Kasumi-1 (cell line): Measurements from ENCODE around the gene SAMD13.

Experiments
- DNase-seq, 2 experiments: peaks; one replicate each; lab custom pipeline; 2025; lab: John Stamatoyannopoulos, UW

Gene SAMD13, protein sequence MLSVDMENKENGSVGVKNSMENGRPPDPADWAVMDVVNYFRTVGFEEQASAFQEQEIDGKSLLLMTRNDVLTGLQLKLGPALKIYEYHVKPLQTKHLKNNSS

DNA sequence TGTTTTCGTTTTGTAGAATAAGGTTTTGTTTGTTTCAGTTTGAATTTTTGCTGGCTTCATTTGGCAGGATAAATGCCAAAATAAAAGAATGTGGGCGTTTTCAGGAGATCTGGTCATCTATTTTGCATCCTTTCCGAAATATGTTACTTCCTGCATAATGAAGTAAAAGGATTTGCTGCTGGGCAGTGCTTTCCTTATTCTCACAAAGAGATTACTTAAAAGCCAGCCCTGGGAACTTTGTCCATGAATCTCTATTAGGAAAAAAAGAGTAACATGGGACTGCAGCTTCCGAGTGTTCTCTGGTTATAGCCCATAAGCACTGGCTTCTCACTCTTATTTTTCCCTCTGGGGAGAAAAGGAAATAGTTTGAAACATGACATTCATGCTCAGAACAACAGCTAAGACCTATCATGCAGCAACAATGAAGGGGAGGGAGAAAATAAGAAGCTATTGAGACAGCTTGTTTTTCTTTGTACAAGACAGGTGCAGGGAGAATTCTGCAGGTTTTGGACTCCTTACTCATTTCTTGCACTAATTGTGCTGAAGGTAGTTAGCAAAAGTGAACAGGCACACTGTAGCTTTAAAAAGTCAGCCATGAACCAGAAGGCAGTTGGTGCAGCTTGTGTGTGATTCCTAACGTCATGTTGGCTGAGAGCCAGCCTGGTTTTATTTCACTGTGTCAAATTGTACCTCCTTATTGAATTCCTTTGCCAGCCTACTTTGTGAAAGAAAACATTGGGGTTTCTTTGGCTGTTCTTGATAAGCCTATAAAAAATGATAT is at the start of gene SAMD13:
SAMD13 (plus strand) TSS at position 705 of the 781 bp plus-strand sequence. CDS start 1,527 bp downstream, outside the sequence.
- peak; percentile 70 to 76 for DNase-seq

DNA sequence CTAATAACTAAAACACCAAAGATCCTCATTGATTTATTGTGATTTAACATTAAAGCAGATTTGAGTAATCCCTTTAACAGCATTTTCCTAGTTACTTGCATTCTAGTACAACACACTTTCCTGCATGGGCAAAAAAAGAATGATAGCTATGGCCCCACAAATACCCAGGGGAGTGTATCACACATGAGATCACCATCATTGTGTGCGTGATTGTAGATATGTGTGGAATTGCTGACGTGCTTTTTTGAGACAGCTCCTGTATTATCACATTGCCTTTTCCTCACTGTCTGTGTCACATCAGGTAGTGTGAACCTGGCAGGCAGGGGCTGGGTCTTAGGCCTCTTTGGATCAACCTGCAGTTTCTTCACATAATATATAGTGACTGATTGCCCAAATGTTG is 48.5 kb upstream of the SAMD13 start:
- no peak for DNase-seq

DNA sequence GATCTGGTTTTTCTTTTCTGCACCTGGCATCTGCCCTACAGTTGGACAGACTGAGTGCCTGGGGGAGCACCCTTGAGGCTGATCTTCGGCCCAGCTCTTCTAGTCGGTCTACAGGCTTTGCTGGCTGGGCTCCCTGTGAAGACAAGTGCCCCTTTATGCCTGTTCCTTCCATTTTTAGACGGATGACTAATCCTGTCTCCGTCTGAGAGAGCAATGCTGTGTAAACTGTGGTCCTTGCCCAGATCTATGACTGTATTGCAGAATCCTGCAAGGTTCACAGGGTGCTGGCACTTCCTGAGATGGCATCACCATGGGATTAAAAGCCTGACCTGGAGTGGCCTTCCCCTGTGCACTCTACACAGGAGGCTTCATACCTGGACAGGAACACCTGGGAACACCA is 47.6 kb upstream of the SAMD13 start:
- DNase-seq: peak; percentile 10 to 23

DNA sequence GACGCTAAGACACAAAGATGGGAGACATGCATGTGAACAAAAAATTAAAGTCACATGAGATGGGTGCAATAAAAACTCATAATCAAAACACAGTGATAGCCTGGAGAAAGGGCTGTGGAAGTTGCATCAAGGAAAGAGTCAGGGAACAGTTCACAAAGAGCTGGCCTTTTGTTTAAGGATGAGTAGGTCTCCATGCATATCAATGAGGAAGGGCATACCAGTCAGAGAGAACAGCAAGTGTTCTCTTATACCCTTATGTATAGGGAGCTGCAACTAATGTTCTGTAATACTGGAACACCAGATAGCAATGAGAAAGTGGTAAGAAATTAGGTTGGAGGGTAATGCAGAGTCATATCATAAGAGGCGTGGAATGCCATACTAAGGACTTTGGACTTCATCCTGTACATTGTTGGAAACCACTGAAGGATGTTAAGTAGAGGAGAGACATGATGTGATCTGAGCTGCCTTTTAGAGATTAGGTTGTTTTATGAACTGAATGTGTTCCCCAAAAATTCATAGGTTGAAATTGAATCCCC is 46.7 kb upstream of the SAMD13 start:
- no peak for DNase-seq

DNA sequence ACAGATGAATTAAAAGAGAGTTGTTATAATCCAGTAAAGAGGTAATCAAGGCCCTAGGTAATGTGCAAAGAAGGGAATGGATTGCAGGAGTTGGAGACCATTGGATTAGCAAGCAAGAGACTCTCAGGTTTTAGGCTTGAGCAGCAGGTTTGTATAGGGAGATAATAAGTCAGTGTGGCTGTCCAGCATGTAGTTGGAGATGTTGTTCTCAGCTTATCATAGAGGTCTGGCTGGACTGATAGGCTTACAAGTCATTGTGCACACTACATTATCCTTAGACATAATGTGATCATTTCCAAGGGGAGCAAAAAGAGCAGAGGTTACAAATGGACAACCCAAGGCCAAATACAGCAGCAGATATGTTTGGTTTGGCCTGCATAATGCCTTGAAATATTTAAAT is 45.9 kb upstream of the SAMD13 start:
- no peak for DNase-seq

DNA sequence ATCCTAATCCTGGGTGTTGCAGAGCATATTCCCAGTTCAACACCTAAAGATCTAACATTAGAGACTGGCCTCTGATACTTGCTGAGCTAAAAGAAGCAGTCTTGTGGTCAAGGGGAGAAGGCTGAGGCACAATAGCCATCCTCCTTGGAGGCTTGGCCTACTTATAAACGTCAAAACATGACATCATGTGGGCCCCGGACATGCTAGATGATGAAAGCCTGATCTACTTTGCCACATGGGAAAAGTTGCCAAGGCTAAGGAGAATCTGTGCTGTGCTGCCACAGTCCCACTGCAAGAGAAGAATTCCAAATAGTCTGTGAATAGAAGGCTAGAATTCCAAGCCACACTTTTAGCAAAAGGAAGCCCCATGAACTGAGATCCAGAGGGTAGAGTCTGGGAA is 43.9 kb upstream of the SAMD13 start:
- DNase-seq: no peak

DNA sequence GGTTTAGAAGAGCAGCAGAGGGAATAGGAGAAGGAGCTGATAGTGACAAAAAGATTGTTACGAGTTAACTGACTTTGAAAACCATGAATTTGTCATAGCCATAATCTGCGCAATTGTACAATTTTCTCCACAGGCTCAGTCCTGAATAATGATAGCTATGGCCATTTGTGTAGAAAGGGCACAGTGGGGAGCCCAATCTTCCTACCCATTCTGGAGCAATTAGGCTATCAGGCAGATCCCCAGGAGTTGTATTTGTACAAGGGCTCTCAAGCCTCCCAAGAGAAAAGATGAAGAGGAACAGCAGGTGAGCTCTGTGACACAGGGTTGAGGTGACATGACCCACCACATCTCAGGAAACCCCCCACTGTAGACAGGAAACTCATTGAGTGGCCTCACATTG is 42.1 kb upstream of the SAMD13 start:
- no peak for DNase-seq

DNA sequence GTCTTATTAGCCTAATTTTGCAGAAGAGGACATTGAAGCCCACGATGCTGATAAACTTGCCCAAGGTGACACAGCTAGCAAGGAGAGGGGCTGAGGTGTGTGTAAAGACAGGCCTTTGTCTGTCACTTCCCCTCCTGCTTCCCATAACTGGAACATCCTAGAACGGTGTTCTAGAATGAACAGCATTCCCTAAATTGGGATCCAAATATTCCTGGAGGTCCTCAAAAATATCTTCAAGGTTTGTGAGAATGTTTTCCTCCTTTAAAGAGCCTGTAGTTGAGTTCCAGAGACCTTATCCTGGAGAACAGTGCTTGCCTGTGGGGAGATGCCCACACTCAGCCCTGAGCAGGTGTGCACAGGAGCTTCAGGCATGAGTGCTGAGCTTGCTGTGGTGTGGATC is 41.5 kb upstream of the SAMD13 start:
- no peak for DNase-seq

DNA sequence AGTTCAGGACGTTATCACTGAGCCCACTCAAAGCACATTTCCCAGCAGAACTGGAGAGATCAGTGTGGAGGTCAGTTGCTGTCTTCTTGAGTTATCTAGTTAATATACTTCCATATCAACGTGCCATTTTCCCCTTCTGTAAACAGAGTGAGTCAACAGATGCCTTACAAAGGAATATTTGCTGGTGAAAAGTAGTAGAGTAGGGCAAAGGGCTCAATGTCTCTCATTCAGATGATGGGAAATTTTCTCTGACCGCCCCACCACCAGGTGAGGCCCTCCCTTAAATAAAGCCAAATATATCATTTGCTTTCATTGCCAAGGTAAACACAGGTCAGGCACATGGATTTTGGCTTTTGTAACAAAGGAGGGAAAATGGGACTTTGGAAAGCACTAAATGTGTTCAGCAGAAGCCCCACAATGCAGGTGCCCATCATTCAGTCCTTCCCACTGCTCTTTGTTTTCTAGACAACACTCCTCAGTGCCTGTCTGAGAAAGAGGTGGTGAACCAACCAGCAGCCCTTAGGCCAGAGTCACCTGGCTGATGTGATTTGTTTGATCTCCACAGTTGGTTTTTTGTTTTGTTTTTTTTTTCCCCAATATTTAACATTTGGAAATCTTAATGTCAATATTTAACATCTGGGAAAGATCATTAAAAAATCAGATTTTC is 40.5 kb upstream of the SAMD13 start:
- no peak for DNase-seq

DNA sequence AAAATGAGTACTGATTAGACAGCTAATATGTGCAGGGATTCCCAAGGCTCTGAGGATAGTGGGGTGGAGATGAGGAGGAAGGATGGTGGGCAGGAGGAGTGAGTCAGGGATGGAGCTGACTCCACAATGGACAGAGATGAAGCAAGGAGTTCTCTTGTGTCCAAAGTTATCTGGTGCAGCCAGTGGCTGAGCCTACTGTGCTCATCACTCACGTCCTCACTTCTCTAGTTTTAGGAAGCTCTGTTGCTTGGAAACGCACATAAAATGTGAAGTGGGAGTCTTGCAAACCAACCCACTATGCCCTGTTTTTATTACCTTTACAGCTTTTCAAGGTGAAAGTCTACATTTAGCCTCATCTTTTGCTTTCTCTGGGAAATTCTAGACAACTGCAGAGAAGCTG is 36.5 kb upstream of the SAMD13 start:
- no peak for DNase-seq

DNA sequence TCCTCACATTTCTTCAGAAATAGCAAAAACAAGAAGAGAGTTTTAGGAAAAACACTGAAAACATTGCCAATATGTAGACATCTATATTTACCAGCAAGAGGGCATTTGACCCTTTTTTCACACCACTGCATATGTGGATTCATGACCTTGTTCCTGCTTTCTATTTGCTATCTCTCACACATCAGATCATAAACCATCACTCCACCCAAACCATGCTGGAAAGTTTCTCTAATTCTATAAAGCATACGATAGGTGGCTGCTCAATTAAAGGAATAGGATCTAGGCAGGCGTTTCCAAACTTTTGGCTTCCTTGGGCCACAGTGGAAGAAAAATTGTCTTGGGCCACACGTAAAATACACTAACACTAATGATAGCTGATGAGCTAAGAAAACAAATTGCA is 35.6 kb upstream of the SAMD13 start:
- DNase-seq: no peak

DNA sequence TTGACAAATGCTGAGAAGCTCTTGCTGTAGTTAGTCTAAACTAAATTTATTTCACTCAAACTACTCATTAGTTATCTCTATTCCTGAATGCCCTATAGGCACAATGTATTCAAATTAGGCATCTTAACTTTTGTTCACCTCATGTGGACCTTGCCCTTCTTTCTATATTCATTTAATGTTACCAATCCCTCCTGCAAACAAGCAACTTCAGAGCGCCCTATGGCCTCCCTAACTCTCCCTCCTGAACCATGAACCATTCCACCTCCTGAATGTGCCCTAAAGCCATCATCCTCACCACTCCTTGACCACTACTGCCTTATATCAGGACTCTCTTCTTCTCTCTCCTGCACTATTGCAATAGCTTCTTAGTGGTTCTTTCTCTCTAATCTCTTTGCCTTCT is 34.8 kb upstream of the SAMD13 start:
- DNase-seq: no peak

DNA sequence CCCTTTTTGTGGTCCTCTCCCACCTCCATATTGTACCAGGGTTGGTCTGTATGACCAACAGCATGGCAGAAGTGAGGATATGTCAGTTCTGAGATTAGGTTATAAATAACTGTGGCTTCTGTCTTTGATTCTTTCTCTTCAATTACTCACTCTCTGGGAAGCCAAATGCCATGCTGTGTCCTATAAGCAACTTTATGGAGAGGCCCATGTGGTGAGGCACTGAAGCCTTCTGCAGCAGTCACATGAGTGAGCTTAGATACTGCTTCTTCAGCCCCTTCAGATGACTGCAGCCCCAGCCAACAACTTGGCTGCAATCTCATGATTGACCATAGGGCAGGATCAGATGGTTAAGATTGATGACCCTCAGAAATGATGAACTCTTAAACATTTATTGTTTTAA is 34.0 kb upstream of the SAMD13 start:
- no peak for DNase-seq

DNA sequence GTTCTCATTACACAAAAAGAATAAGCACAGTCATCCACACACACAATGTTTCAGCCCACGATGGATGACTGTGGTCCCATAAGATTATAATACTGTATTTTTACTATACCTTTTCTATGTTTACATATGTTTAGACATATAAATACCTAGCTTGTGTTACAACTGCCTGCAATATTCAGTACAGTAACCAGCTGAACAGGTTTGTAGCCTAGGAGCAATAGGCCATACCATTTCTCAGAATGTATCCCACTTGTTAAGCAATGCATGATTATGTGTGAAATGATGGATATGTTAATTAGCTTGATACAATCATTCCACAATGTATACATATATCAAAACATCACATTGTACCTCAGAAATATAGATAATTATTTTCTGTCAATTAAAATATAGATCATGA is 33.2 kb upstream of the SAMD13 start:
- no peak for DNase-seq

DNA sequence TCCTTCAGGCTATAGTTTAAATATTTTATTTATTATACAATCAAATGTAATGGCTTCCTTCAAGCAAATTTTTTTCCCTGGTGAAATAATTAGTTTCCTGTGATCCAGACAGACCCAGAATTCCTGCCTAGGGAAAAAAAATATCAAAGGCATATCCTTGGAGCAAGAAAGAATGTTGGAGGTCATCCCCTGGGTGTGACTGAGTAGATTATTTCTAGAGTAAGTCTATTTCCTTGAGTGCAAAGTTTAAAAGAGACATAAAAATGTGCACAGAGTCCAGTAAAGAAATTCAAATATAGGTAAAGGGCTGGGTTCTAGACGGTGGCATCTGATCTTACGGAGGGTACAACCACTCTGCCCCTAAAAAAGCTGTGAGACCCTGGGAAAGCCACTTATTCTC is 32.2 kb upstream of the SAMD13 start:
- no peak for DNase-seq

DNA sequence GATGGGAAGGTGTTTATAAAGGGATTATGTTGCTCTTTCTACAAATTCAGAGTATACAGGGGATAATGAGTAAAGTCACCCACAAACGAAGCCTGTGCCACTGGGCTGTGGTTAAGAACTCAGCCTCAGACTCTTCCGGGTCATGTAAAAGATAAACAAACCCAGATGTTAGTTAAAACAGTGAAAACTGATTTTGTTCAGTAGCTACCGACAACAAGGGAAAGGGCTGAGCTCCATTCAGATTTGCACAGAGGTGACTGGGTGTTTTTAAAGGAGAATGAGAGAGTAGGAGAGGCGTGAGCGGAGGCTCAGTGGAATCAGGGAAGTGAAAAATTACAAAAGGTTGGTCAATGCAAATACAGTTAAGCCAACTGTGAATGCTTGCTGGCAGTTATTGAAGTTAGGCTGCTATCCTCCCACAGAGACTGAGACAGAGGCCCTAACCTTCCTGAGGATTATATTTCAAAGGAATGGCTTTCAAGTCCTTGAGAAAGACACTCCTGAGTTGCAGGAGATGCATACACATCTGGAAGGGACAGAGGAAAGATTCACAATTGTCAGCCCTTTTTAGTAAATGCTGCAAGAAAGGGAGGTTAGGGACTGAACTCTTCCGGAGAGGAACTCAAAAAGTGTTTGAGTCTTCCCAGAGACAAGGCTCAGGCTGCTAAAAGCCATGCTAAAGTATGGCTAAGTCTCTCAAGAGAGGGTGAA is 29.9 kb upstream of the SAMD13 start:
- DNase-seq: peak; percentile 74 to 80

DNA sequence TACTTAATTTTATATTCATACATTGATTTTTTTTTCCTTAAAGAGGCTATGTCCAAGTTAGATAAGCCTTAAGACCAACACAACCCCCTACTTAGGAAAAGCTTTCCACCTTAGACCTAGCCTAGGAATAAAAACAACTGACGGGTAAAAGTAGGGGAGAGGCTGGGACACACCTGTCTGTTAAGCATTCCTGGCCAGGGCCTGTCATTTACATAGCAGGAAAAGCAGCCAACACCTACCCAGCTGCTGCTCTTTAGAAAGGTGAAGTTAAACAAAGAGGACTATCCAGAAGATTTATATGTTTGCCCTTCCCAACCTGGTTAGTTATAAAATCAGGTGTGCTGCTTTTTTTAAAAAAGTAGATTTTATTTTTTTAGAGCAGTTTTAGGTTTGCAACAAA is 29.1 kb upstream of the SAMD13 start:
- DNase-seq: no peak

DNA sequence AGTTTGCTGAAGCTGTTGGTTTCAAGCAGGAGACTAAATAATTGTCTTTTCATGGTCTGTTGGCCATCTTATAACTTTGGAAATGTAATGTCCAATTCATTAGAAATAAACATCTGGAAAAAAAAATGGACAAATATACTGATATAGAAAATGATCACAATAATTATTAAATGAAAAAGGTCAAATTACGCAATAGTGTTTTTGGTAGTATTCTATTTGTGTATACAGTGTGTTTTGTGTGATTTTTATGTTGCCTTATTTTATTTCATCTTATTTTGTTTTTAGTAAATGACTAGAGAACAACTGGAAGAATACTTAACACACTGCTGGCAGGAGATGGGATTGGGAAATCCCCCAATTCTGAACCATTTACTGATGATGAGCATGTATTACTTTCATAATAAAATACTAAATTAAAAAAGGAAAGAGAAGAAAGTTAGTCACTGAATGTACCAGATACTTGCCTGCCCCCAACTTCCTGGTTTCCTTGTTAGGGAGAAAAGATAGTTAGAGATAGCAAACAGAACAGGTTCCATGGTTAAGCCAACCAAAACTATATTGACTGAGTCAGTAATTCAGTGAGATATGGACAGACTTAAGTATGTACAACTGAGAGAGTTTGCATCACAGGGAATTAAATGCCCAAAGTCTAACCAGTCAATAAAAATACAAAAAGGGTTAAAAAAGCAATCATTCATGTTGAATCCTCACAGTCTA is 24.0 kb upstream of the SAMD13 start:
- DNase-seq: peak; percentile 8 to 17

DNA sequence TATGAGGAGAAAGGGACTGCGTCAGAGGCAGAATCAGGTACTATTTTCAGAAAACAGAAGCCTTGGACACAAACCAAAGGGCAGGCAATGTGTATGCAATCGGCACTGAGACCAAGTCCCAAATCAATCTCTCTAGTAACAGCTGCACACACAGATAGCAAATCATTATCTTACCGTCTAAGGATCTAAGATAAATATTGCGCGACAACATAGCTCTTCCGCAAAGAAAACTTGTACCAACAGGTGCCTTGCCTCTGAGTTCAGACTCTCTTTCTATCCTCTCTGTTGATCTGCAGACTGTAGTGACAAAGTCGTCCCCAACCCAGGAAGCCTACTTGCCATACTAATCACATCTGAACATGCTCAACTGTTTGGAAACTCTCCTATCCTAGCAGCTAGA is 22.6 kb upstream of the SAMD13 start:
- DNase-seq: no peak

DNA sequence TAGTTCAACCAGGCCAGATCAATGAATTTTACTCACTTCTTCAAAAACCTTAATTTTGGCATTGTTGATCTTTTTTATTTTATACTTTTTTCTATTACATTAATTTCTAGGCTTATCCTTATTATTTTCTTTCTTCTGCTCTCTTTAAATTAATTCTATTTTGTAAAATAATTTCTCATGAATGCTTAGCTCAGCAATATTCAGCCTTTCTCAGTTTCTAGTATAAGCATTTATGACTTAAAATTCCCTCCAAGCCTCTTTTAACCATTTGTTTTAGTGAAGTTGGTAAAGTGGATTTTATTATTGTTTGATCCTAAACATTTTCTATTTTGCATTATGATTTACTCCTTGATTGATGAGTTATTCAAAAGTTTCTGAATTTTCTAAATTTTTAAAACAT is 20.6 kb upstream of the SAMD13 start:
- no peak for DNase-seq

DNA sequence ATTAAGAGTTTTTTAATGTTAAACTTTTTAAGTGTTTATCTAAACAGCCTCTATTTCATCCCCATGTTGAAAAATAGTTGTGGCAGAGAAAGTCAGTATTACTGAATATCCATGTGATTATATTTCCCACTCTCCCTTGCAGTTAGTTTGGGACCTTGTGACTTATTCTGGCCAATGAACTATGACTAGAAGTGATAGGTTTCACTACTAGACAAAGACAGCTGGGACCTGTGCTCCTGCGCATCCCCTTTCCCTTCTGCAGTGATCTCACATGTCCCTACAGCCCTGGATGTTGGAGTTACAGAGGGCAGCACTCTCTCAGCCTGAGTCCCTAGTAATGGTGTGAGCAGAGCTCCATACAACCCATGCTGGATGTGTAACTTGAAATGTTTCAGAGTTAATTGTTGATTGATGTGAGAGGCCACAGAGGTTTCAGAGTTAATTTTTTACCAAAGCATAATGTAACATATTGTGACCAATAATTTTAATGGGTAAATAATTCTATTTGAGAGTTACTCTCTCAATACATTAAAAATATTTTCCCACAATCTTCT is 18.7 kb upstream of the SAMD13 start:
- DNase-seq: no peak

DNA sequence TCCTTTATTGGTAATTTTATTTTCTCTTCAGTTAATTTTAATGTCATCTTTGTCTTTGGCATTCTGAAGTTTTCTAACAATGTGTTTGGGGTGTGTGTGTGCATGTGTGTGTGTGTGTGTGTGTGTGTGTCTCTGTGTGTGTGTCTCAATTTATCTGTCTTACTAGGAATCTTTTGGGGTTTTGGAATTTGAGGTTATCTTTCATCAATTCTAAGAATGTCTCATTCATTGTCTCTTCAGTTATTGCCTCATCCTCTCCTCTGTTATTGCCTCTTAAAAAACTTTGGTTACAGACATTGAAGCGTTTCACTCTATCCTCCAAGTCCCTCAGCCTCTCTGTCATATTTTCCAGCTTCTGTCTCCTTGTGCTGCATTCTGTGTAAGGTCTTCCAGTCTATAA is 18.1 kb upstream of the SAMD13 start:
- DNase-seq: no peak
